ENCODE data around the gene CSNK1G2.

Gene CSNK1G2

DNA sequence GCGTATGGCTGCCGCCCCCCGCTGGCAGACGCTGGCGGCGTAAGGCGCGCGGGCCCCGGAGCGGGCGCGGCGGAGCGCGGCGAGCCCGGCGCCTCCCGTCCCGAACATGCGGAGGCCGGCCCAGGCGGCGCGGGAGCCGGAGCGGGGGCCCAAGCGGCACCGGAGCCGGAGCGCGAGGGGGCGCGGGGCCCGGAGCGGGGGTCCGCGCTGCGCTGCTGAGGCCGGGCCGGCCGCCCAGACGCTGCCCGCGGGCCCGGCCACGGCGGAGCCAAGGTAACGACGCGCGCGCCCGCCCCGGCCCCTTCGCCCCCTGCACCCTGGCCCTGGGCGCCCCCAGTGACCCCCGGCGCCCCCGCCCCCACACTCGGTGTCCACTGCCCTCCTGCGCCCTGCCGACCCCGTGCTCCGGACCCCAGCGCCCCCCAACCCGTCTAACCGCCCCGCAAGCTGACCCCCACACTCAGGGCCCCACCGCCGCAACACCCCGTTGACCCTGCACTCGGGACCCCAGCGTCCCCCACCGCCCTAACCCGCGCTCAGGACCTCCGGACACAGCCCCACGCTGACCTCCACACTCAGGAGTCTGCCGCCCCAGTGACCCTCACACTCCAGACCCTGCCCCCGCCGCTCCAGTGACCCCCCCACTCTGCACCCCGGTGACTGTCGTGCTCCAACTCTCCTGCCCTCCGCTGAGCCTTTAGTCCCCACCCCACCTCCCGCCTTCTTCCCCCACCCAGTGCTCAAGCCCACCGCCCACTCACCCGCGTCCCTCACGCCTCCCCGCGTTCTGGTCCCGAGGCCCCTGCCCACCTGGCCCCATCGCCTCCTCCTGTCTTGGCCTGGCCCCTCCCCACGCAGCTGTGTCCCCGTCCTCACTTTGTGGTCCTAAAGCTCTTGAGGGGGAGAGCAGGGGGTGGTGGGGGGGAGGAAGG, at the start of gene CSNK1G2:
TSS of gene CSNK1G2 (plus strand) at position 27 of the 932 bp plus-strand sequence. CDS start 28,601 bp downstream, outside the sequence.
- DNase-seq (ENCODE audit: low read depth): no peak

DNA sequence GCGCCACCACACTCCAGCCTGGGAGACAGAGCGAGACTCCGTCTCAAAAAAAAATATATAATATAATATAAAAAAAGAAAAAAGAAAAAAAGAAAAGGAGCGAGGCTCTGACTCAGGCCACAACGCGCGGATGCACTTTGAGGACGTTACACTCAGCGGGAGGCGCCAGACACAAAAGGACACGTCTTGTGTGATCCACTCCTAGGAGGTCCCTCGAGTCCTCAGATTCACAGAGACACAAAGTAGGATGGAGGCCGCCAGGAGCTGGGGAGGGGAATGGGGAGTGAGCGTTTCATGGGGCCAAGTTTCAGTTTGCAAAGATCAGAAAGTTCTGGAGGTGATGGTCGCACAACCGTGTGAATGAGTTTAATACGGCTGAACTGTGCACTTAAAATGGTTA, 47.2 kb upstream of the CSNK1G2 start:
- DNase-seq (ENCODE audit: low read depth): no peak

DNA sequence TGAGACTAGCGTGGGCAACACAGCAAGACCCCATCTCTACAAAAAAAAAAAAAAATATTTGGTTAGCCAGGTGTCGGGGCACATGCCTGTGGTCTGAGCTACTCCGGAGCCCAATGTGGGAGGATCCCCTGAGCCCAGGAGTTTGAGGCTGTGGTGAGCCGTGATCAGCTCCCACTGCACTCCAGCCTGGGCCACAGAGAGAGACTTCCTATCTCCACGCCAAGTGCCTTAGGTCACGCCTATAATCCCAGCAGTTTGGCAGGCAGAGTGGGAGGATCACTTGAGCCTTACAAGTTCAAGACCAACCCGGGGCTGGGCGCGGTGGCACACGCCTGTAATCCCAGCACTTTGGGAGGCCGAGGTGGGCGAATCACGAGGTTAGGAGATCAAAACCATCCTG, 44.5 kb upstream of the CSNK1G2 start:
- DNase-seq (ENCODE audit: low read depth): no peak

DNA sequence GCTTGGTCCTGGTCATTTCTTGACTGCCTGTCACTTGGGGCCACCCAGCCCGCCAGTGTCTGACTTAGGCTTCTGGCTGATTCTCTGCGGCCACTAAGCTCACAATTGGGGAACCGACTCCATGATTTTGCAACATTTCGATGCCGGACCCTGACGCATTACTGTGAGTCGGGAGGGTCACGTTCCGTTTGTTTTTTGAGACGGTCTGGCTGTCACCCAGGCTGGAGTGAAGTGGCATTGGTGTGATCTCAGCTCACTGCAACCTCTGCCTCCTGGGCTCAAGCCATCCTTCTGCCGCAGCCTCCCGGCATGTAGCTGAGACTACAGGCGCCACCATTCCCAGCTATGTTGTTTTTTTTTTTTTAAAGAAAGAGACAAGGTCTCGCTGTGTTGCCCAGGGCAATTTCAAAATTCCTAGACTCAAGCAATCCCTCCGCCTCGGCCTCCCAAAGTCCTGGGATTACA, 39.0 kb upstream of the CSNK1G2 start:
- no peak for DNase-seq (ENCODE audit: low read depth)

DNA sequence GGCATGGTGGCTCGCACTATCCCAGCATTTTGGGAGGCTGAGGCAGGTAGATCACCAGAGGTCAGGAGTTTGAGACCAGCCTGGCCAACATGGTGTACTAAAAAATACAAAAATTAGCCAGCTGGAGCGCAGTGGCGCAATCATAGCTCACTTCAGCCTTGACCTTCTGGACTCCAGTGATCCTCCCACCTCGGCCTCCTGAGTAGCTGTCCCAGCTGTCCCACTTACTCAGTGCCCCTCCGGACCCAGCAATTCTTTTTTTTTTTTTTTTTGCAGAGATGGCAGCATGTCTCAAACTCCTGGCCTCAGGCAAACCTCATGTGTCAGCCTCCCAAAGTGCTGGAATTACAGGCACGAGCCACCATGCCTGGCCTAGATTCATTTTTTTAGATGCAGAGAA, 38.0 kb upstream of the CSNK1G2 start:
- no peak for DNase-seq (ENCODE audit: low read depth)

DNA sequence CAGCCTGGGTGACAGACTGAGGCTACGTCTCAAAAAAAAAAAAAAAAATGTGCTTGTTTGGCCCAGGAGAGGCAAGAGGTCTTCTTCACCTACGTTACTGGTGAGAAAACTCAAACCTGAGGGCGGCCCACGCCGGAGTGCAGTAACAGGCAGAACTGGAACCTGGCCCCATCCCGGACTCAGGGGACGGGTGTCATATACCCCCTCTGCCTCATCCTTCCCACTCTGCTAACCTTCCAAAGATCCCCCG, 36.2 kb upstream of the CSNK1G2 start:
- no peak for DNase-seq (ENCODE audit: low read depth)

DNA sequence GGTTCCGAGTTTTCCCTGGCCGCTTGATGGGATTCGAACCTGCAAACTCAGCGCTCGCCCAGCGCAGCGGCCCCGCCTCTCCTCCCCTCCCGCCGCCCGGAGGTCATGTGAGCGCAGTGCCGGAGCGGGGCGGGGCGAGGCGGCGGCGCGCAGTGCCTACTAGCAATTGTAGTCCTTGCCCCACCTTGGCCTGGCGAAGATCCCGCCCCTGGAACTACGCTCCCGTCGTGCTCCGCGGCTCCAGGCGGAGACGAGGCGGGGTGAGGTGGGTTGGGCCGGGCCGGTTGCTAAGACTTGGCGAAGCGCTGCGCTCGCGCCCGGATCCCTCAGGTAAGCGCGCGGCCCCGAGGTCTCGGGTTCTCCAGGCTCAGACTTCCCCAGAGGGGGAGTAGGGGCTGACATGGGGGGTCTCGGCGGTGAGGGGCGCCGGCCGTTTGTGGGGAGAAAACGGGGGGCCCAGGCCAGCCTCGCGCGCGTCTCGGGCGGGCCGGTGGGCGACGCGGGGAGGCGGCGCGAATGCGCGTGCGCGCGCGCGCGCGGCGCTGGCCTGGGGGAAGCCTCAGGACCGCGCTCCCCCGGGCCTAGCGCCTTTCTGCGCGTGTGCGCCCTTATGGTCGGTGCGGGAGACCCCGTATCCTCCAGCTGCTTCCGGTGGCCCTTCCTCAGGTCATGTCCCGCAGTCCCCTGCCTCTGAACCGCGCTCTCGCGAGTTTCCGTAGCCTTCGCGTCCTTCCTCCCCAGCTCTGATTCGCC, 35.7 kb upstream of the CSNK1G2 start, which contains the start of the genes ADAT3 and SCAMP4:
TSS of gene ADAT3 (plus strand) at position 290 of the 753 bp plus-strand sequence. CDS start 6,649 bp downstream, outside the sequence.
TSS of gene SCAMP4 (plus strand) at position 290 of the 753 bp plus-strand sequence. CDS start 9,621 bp downstream, outside the sequence.
- peak; percentile 98 for DNase-seq (ENCODE audit: low read depth)

DNA sequence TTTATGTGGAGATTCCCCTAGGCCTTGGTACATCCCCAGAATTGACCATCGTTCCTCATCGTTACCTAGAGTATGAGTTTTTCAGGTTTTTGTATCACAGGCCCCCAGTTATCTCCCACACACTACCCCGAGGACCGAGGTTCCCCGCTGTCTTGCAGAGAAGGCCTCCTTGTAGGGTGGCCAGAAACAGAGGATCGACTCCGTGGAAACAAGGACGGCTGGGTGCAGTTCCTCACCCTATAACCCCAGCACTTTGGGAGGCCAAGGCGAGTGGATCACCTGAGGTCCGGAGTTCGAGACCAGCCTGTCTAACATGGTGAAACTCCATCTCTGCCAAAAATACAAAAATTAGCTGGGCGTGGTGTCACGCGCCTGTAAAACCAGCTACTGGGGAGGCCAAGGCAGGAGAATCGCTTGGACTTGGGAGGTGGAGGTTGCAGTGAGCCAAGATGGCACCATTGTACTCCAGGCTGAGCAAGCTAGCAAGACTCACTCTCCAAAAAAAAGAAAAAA, 35.1 kb upstream of the CSNK1G2 start:
- DNase-seq (ENCODE audit: low read depth): no peak

DNA sequence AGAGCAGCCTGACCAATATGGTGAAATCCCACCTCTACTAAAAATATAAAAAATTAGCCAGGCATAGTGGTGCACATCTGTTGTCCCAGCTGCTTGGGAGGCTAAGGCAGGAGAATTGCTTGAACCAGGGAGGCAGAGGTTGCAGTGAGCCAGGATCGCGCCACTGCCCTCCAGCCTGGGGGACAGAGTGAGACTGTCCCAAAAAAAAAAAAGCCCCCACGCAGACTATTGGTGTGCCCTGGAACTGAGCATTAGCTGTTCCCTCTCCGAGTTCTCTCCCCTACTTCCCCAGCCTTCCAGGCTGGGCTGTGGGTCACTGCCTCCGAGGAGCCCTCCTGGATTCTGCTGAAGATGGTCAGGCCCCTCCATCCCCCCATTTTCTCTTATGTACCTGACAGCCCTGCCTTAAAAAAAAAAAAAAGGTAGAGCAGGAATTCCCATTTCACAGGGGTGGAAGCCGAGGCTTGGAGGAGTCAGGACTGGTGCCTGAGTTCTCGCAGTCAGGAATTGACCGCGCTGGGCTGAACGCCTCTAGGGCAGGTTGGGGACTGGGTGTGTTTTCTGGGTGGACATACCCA, 33.9 kb upstream of the CSNK1G2 start:
- no peak for DNase-seq (ENCODE audit: low read depth)

DNA sequence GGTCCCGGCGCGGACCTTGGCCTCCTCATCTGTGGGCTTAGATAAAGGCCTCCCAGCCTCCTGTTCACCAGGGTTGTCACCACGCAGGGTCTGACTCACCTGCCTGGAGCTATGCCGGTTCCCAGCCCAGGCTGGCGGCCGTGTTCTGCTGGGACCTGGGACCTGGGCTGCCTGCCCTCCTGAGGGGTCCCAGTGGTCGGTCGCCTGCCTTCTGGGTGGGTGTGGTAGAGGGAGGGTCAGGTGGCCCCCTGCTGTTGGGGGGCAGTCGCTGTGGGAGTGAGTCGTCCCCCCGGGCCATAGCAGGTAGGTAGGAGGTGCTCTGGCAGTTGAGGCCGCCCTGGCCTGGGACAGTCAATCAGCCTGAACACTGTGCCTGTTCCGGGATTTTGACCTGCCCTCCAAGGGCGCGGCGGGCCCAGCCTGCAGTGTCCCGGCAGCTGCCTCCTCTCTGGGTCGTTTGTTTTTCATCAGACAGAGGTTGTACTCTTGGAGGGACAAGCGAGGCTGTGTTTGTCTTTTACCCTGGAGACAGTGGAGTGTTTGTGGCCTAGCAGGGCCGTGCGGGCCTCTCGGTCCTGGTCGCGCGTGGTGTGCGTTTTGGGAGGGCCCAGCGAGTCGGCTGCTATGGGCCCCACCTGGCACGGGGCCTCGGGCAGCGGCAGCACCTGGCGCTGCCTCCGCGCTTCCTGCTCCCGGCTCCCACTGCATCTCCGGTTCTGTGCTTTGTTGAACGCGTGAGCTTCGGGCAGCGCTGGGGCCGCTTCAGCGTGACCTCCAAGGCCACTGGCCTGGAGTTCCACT, 33.2 kb upstream of the CSNK1G2 start:
- DNase-seq (ENCODE audit: low read depth): no peak

DNA sequence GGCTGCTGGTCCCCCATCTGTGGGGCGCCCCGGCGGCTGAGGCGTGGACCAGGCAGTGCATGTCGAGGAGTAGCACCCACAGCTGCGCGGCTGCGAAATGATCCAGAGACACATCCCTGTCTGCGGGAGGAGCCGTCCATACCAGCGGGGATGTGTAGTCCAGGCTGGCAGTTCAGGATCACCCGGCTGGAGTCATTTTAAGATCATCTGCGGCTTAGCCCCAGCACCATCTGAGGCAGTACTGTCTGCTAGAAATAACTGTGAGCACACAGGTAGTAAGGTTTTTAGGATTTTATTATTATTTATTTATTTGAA, 32.7 kb upstream of the CSNK1G2 start:
- DNase-seq (ENCODE audit: low read depth): no peak

DNA sequence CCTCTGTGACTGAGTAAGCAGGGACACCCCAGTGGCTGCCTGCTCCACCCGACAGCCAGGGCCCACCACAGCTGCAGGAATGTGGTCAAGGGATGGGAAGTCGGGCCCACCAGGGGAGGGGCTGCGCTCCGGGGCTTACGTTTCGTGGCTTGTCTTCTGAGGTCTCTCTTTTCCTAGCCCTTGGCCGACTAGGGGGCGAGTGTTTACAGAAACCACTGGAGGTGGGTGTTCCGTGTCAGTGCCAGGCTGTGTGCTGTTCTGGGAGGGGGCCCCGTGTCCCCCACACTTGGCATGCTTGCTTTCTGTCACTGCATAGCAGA, 31.3 kb upstream of the CSNK1G2 start:
- DNase-seq (ENCODE audit: low read depth): no peak

DNA sequence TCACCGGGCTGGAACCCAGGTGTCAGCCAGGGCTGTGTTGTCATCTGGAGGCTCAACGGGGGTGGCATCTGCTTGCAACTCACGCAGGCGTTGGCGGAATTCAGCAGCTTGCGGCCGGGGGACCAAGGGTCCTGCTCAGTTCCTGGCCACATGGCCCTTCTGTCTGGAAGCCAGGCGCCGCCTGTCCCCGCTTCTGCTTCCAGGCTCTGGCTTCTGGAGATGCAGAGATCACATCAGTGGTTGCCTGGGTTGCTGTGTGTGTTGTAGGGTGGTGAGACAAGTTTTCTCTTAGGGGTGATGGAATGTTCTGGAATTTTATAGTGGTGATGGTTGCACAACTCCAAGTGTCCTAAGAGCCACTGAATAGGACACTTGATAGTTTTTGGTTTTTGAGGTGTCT, 30.8 kb upstream of the CSNK1G2 start:
- peak; percentile 50 for DNase-seq (ENCODE audit: low read depth)

DNA sequence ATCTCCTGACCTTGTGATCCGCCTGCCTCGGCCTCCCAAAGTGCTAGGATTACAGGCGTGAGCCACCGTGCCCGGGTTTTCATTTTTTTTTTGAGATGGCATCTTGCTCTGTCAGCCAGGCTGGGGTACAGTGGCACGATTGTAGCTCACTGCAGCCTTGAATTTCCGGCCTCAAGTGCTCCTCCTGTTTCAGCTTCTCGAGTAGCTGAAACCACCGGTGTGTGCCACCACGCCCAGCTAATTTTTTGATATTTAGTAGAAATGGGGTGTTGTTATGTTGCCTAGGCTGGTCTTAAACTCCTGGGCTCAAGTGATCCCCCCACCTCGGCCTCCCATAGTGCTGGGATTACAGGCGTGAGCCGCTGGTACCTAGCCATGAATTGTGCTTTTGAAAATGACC, 29.9 kb upstream of the CSNK1G2 start:
- no peak for DNase-seq (ENCODE audit: low read depth)

DNA sequence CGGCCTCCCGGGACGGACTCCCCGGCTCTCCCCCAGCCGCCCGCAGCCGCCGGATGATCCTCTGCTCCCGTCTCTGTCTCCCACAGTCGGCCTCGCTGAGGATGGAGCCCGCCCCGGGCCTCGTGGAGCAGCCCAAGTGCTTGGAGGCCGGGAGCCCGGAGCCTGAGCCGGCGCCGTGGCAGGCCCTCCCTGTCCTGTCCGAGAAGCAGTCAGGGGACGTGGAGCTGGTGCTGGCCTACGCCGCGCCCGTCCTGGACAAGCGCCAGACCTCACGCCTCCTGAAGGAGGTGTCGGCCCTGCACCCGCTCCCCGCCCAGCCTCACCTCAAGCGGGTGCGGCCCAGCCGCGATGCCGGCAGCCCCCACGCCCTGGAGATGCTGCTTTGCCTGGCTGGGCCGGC, 29.0 kb upstream of the CSNK1G2 start:
- no peak for DNase-seq (ENCODE audit: low read depth)

DNA sequence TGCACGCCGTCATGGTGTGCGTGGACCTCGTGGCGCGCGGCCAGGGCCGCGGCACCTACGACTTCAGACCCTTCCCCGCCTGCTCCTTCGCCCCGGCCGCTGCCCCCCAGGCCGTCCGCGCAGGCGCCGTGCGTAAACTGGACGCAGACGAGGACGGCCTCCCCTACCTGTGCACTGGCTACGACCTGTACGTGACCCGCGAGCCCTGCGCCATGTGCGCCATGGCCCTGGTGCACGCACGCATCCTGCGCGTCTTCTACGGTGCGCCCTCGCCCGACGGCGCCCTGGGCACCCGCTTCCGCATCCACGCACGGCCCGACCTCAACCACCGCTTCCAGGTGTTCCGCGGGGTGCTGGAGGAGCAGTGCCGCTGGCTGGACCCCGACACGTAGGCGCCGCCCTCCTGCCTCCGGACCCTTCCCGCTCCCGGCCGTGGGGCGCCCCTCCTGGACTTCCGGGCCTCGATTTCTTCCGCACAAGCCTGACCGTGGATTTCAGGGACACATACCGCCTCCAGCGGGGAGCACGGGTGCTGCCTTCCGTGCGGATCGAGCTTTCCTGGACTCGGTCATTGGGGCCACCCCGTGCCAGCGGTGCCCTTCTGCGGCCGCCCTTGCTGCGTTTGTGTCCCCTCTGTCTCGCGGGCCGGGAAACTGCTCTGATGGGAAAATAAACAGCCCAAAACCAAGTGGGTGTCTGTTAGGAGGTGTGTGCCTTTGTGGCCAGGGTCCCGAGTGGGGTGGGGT, 28.0 kb upstream of the CSNK1G2 start:
- no peak for DNase-seq (ENCODE audit: low read depth)

DNA sequence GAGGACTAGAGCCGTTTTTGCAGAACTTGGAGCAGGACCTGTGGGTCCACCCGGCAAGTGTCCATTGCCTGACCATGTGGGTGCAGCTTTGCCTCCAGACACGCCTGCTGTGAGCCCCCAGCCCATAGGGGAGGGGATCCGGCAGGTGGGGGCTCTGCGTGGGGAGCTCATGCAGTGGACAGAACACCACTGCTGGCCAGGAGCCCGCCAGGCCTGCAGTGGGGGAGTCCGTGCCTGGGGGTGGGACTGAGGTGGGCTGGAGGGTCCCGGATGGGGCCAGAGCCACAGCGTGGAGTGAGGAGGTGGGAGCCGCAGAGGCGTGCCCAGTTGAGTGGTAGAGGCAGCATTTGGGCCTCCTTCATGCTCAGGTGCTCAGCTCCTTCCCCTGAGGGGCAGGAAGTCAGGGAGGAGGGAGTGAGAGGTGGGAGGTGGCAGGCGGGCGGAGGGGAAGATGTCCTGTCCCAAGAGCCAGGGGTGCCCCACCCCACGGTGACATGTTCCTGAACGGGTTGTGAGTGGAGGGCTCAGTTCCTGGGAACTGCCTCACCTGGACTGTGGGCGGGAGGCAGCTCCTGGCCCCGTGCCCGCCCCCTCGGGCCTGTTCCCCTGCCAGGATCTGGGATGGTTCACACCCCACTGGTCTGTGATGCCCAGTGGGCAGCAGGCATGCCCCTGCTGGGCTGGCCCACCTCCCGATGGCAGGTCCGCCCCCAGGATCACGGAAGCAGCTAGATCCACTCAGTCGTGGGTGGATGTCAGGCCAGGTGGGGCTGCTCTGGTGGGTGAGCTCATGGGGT, 27.0 kb upstream of the CSNK1G2 start:
- no peak for DNase-seq (ENCODE audit: low read depth)

DNA sequence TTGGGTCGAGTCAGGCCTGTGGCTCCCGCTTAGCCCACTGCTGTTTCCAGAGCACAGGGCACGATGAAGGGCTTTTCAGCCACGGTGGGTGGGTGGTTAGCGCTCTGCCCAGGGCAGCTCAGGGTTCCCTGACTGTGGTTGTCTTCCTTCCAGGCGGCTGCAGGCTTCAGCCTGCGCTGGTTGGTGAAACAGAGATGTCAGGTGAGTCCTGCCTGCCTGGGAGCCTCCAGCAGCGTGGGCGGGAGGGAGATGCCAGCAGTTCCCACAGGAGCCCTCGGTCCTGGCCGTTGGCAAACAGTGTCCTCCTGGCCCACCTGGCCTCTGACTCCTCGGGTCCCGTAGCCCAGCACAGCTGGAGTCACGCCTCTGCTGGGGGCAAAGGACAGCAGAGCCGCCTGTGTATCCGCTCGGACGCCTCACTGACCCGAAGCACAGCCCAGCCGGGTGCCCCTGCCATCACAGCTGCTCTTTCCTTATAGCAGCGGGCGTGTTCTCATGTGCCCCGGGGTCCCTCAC, 26.1 kb upstream of the CSNK1G2 start:
- no peak for DNase-seq (ENCODE audit: low read depth)

DNA sequence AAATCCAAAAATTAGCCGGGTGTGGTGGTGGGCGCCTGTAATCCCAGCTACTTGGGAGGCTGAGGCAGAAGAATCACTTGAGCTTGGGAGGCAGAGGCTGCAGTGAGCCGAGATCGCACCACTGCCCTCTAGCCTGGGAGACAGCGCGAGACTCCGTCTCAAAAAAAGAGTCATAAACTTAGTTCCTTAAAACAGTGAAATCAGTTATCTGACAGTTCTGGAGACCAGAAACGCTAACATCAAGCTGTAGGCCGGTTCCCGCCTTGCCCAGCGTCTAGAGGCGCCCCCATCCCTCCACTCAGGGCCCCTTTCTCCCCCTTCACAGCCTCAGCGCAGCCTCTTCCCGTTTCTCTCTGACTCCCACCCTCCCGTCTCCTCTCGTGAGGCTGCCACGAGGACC, 23.8 kb upstream of the CSNK1G2 start:
- DNase-seq (ENCODE audit: low read depth): no peak

DNA sequence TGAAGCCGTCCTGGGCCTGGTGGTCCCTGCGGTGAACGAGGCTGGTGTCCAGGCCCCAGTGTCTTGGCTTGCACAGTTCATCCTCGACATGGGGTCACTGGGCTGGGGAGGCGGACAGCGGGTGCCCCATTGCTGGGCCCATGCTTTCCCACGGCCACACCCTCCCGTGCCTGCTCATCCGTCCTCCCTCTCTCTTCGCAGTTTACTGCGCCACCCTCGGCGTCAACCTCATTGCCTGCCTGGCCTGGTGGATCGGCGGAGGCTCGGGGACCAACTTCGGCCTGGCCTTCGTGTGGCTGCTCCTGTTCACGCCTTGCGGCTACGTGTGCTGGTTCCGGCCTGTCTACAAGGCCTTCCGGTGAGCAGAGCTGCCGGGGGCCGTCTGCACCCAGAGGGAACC, 23.0 kb upstream of the CSNK1G2 start:
- no peak for DNase-seq (ENCODE audit: low read depth)
